ENCODE results near the gene BMPR1B.

DNA sequence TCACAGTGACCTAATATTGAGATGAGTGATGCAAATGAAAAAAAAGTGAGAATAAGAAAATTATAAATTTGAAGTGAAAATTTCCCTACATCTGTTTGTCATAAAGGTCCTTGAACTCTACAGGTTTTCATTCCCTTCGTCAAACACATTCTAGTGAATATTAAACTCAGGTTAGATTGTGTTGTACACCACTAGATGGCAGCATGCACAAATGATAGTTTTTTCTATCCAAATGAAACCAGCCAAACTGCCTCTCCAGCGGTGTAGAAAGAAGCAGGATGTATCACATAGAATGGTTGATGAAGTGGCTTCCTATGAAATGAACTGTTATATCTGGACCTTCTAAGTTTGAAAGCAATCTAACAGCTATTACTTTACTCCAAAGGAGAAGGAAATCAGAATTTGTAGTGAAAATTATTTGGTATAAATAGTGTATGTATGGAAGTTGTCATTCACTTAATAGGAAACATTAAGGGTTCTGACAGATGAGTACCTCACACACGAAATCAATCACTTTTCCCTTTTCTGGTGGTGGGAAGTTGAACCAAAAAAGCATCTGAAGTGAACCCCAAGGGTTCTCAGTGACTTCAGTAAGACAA, 408.3 kb downstream of the BMPR1B start:
- no peak for TF ChIP-seq SIN3A (IDR thresholded peaks at IDR 0.05; ENCODE audit: borderline replicate concordance, insufficient read depth, low read length)
- TF ChIP-seq, protein P1, sequence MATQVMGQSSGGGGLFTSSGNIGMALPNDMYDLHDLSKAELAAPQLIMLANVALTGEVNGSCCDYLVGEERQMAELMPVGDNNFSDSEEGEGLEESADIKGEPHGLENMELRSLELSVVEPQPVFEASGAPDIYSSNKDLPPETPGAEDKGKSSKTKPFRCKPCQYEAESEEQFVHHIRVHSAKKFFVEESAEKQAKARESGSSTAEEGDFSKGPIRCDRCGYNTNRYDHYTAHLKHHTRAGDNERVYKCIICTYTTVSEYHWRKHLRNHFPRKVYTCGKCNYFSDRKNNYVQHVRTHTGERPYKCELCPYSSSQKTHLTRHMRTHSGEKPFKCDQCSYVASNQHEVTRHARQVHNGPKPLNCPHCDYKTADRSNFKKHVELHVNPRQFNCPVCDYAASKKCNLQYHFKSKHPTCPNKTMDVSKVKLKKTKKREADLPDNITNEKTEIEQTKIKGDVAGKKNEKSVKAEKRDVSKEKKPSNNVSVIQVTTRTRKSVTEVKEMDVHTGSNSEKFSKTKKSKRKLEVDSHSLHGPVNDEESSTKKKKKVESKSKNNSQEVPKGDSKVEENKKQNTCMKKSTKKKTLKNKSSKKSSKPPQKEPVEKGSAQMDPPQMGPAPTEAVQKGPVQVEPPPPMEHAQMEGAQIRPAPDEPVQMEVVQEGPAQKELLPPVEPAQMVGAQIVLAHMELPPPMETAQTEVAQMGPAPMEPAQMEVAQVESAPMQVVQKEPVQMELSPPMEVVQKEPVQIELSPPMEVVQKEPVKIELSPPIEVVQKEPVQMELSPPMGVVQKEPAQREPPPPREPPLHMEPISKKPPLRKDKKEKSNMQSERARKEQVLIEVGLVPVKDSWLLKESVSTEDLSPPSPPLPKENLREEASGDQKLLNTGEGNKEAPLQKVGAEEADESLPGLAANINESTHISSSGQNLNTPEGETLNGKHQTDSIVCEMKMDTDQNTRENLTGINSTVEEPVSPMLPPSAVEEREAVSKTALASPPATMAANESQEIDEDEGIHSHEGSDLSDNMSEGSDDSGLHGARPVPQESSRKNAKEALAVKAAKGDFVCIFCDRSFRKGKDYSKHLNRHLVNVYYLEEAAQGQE (IDR thresholded peaks at IDR 0.05; ENCODE audit: insufficient read depth in 1 of 2, low read depth in 2 of 2, low read length in 2 of 2), result no peak

Data from PFSK-1 (cell line).